GM18868 (cell line): ENCODE results near the gene ANXA2R.

Experiments
- ATAC-seq: cut with Tn5 transposase; IDR thresholded peaks from one replicate; pipeline ENCODE4 v1.9.1; 2021; ENCODE audit warnings: mild to moderate bottlenecking, moderate library complexity; ENCODE audit not compliant: unreplicated experiment

The ANXA2R gene

DNA sequence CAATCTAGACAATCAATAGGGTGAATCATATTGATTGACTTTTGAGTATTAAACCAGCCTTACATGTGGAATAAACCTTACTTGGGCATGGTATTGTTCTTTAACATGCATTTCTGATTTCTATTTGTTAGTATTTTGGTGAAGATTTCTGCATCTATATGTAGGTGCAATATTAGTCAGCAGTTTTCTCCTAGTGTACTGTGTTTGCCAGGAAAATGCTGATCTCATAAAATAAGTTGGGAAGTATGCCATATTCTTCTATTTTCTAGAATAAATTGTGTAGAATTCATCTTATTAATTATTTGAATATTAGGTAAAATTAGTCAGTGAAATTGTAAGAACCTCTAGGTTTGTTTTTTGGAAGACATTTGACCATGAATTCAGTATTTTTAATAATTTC is 38.4 kb downstream of the ANXA2R start:
- no peak for ATAC-seq

DNA sequence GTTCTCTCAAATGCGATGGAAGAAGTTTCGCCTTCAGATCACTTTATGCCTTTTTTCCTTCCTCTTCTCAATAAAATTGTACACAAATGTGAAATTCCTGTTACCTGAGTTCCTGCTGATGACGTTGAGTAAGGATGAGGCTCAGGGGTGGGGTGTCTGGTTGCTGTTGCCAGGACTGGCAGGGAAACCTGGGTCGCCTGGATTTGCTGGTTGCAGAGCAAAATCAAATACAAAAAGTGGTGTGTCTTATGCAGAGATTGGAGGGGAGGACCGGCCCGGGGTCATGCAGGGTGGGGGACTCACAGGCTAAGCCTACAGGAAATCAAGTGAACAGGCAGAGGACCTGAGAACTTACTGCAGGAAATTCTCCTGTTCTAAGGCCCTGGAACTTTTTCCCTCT is 39.2 kb downstream of the ANXA2R start:
- no peak for ATAC-seq

DNA sequence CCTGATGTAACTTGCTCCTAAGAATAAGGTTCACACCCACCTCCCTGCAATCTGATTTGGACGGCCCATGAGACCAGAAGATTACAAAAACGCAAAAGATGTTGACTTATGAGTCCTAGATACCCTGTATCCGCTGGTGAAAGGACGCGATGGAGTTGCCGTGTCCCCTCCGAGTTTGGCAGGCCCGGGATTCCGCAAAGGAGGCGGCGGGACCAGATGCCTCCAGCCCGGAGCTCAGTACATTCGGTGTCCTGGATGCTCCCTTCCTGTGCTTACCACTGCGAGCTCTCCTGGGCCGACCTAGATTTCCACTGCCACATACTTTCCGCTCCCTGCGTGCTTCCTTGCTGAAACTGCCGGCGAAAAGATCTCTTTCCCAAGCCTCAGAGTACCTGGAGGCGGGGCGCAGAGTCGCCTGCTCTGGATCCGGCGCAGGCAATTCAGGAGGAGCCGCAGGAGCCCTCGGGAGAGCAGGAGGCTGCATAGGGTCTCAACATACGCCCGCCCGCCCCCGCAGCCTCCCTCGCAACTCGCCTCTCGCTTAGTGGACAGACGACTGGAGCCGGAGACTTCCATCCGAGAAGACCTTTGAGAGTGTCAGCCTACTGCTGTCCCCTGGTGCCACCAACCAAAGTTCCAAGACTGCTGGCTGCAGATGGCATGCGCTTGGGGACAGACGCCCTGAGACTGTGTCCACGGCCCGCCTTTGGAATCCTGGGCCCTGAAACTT is 39.8 kb downstream of the ANXA2R start:
- ATAC-seq, result peak; percentile 54

DNA sequence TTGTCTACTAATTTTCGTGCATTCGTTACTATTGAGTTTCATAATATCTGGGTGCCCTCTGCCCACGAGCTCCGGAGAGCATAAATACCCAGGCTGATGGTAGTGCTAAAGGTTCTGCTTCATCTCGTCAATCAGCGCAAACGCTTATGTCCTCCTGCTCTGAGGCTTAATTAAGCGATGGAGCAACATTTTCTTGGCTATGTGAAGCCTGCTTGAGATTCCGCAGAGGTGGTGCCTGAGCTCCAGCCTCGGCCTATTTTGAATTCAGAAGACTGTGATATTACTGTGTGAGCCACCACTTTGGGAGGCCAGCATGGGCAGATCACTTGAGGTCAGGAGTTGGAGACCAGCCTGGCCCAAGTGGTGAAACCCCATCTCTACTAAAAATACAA is 44.8 kb downstream of the ANXA2R start:
- no peak for ATAC-seq

DNA sequence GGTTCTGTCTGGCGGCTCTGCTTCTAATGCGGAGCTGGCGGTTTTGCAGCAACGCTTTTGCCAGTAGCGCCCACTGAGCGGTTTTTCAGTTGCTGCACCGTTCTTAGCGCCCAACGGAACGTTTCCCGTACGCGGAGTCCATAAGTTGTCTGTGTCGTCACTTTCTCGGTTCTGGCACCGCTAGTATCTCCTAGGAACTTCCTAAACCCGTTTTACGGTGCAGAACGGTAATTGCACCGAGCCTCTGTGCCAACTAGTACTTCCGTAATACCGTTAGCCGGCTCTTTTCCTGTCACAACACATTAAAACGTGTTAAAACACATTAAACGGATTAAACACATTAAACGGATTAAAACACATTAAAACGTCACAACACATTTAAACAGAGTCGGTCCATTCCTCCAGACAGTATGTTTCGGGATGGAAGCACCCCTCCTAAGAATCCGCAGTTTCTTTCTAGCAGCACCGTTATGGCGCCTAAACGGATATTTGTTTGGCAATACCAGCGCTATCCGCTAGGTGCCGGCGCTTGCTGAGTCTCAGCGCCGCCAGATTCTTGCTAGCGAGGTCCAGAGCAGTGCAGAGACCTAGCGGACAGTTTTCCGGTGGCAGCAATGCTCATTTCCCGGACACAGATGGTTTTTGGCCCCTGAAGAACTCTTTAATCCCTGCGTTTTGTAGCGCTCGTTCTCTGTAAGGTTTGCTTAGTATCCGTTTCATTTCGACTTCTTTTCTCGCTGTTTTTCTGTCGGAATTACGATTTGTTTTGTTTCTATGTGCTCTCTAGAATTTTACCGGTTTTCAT is 45.4 kb downstream of the ANXA2R start:
- peak; percentile 62 for ATAC-seq

DNA sequence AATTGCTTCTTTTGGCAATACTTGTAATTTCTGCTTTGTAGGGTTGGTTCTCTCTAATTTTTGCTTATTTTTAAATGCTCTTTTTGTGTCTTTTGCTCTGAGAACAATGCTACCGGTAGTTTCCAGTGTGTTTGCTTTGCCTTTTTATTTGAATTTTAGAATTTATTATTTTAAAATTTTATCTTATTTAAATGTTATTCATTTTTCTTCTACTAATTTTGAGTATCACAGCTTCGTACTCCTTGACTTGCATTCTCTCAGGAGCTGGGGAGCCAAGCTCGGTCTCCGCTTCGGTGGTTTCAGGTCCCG is 45.9 kb downstream of the ANXA2R start:
- no peak for ATAC-seq

DNA sequence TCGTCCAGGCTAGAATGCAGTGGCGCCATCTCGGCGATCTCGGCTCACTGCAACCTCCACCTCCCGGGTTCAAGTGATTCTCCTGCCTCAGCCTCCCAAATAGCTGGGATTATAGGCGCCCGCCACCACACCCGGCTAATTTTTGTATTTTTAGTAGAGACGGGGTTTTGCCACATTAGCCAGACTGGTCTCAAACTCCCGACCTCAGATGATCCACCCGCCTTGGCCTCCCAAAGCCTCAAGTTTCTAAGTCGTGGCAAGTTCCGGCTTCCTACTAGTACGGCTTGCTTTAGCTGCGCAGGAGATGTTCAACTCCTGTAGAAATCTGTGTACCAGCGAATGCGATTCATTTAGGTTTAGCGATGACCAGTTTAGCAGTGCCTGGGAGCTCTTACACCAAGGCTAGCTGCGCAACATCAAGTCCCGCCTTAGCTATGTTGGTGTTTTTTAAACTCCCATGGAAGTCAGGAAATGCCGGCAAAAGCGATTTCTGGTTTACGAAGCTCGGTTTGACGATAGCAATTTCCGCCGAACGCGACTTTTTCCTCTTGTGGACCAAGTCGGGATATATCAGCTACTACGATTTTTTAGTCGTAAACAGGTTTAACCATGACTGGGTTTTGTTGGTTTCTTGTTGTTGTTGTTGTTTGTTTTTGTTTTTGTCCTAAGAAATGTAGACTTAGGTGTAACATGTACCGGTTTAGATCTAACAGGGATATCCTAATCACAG is 46.4 kb downstream of the ANXA2R start:
- ATAC-seq, result no peak

DNA sequence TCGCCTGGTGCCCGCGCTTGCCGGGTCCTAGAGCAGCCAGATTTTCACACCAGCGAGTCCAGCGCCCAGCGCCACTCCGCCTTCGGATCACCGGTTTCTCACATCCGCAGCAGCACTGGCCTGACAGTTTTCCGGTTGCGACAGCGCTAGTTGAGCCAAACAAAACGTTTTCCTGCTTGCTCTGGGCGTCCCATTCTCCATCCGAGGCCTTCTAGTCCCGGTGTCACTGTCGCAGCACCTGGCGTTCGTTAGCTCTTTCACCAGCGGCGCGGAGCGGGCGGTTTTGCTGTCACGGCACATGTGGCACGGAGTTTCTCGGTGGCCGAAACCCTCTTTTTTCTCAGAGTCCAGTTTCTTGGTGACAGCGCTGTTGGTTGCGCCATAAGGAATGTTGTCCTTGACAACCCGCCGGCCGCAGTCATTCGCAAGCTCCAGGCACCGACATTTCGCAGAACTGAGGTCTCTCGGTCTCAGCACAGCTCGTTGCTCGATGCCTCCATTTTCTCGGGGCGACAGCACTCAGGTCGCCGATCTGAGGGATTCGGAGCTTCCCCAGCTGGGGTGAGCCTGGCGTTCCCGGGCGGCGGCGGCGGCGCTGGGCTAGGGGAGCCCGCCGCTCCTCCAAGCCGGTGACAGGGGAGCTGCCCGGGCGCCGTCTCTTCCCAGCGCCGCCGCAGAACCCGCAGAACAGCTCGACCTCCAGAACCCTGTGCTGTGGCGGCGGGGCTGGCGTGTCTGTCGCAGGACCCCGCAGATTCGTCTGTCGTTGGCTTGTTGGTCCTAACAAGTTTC is 47.8 kb downstream of the ANXA2R start:
- peak; percentile 43 for ATAC-seq

DNA sequence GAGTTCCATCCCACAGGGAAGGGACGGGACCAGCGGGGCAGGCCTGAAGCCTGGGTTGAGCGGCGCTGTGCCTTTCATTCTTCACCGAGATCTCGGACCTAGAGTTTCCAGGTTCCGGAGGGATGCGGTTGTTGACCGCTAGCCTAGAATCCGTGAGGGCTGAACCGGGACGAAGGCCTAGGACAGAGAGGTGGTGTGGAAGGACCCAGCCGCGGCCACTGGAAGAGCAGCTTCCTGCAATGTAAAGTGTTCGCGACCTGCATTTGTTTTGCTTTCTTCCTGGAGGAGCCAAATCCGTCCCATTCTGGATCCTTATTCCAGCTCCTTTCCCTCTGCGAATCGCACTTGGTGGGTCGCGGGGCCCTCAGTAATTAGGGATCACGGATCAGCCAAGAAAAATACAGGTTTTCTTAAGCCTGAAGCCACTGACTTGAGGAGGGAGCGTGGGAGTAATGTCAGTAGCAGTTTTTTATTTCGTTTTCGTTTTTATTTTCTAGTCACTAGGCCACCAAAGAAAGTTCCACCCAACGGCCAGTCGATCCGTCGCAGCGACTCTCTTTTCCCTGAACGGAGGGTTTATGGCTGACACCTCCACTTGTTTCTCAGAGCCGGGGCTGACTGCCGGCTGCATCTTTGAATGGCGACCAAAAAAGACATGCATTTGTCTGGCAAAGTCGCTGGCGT is 48.6 kb downstream of the ANXA2R start:
- ATAC-seq, result peak; percentile 30

DNA sequence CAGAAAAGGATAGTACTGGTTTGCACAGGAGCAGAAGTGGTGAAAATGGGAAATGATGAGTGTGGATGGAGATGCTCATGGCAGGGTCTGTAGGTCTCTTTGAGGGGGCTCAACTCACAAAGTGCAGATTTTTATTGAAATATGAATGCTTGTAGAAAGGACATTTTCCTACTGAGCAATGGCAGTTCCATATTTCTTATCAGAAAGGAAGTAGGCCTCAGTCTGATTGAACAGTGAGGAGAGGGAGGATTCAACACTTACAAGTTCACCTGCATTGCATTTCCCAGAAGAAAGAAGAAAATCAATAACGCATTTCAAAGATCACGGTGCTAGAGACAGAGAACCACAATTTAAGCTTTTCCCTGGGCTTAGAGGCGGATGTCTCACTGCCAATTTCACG is 49.2 kb downstream of the ANXA2R start:
- ATAC-seq, result no peak
